ENCODE measurements around the gene ZBTB4.

The ZBTB4 gene

GRCh38 chr17:7414837-7415236 is 64.6 kb downstream of the ZBTB4 start:
- Mint-ChIP-seq H3K4me1 (no peaks in the 10 kb centered on the region), H3K27ac (ENCODE audit: low read depth) (no peak overlapping the region), H3K27me3 (peaks cover 11% of the 10 kb centered on the region), H3K36me3 (ENCODE audit: insufficient read depth) (peaks cover 2% of the 10 kb centered on the region), H3K4me3 (no peak overlapping the region), H3K9me3 (no peaks in the 10 kb centered on the region)
- DNase-seq (ENCODE audit: low spot score in 2 of 2) (no peak), ATAC-seq (replicated peaks; ENCODE audit: extremely low read depth, poor library complexity, severe bottlenecking) (no peak)

DNA sequence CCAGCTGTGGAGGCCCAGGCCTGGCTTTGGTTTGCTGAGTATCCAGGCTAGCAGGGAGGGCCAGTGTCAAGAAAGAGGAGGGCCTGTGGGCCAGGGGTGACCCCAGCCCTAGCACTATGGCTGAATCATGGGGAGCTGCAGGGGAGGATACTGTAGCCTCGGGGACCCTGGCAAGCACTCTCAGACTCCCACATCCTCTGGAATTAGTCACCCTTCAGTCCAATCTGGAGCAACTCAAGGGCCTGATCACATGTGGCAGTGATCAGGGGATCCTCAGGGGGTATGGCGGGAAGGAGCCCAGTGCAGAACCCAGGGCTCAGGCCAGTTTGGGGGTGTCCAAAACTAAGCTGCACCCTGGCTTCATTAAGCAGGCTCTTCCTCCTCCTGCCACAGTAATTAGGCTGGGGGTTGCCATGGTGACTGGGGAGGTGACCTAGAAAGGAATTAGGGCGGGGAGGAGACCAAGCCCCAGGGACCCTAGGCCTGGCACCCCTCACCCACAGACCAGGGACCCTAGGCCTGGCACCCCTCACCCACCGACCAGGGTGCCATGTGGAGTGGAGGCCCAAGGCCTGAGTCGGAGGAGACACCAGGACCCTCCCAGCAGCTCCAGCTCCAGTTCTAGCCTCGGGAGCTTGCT is 66.0 kb downstream of the ZBTB4 start:
- Mint-ChIP-seq H3K4me3 (no peak overlapping the region), H3K27ac (ENCODE audit: low read depth) (no peak overlapping the region), H3K27me3 (no peaks in the 10 kb centered on the region), H3K36me3 (ENCODE audit: insufficient read depth) (peaks cover 2% of the 10 kb centered on the region), H3K4me1 (no peaks in the 10 kb centered on the region), H3K9me3 (no peaks in the 10 kb centered on the region)
- DNase-seq (ENCODE audit: low spot score in 2 of 2), result no peak
- ATAC-seq (replicated peaks; ENCODE audit: extremely low read depth, poor library complexity, severe bottlenecking), result no peak

DNA sequence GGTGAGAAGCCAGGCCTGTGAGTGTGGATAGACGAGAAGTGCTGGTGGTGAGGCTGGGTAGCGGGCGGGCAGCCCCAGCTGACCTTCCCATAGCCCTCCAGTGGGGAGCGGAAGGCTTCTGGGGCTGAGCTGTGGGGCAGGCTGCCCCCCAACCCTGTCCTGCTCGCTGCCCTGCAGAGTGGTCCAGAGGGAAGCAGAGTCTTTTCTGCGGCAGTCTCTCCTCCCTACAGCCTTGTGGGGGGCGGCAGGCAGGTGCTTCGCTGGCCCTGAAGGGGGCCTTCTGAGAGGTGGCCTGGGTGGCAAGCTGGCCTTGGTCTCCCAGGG is 68.0 kb downstream of the ZBTB4 start:
- no peak overlapping the region for H3K4me3 Mint-ChIP-seq
- no peaks in the 10 kb centered on the region for H3K4me1 Mint-ChIP-seq
- no peak overlapping the region for H3K27ac Mint-ChIP-seq (ENCODE audit: low read depth)
- peaks cover 3% of the 10 kb centered on the region for H3K36me3 Mint-ChIP-seq (ENCODE audit: insufficient read depth)
- DNase-seq (ENCODE audit: low spot score in 2 of 2) (no peak), ATAC-seq (replicated peaks; ENCODE audit: extremely low read depth, poor library complexity, severe bottlenecking) (no peak)
- H3K9me3 Mint-ChIP-seq, result no peaks in the 10 kb centered on the region
- H3K27me3 Mint-ChIP-seq, result no peaks in the 10 kb centered on the region

DNA sequence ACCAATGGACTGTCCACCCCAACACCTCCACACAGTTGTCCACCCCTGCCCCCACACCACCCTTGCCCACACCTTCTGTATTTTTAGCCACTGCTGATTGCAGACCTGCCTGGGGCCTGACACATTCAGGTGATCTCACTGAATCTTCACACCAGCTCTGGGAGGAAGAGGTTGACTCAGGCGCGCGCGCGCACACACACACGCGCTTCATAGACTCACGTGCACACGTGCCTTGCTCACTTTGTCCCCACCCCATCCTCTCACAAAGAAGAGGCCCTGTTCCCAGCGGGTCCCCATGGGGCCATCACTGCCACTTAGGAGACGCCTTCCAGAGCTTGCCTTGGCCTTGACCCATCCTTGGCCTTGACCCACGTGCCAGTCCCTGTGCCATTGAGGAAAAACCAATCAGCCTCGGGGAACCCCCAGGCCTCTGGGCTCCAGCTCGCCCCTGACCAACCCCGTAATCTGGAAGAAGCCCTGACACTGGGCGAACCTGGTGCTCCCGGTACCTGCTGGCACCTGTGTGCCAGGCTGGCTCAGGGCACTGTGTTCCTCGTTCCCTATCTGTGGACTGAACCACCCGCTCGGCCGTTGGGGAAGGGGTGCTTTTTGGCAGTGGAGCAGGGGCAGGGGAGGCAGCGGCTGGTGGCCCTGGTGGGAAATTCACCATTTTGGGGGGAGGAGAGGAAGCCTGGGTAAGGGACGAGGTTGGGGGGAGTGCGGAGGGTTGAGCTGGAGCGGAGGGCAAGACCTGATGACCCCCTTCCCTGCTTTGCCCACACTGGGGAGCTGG is 68.6 kb downstream of the ZBTB4 start:
- Mint-ChIP-seq H3K4me3 (no peak overlapping the region), H3K27me3 (no peaks in the 10 kb centered on the region), H3K9me3 (no peaks in the 10 kb centered on the region)

GRCh38 chr17:7409716-7410115 is 69.7 kb downstream of the ZBTB4 start:
- no peak for DNase-seq (ENCODE audit: low spot score in 2 of 2)
- no peaks in the 10 kb centered on the region for H3K9me3 Mint-ChIP-seq
- H3K4me1 Mint-ChIP-seq, result no peaks in the 10 kb centered on the region
- no peak overlapping the region for H3K4me3 Mint-ChIP-seq
- peaks cover 3% of the 10 kb centered on the region for H3K36me3 Mint-ChIP-seq (ENCODE audit: insufficient read depth)
- H3K27me3 Mint-ChIP-seq, result no peaks in the 10 kb centered on the region
- no peak for ATAC-seq (replicated peaks; ENCODE audit: extremely low read depth, poor library complexity, severe bottlenecking)
- no peak overlapping the region for H3K27ac Mint-ChIP-seq (ENCODE audit: low read depth)

More for the DNA sequence above, 68.6 kb downstream of the ZBTB4 start:
- no peaks in the 10 kb centered on the region for H3K4me1 Mint-ChIP-seq
- ATAC-seq (replicated peaks; ENCODE audit: extremely low read depth, poor library complexity, severe bottlenecking) (no peak), DNase-seq (ENCODE audit: low spot score in 2 of 2) (no peak)
- no peak overlapping the region for H3K27ac Mint-ChIP-seq (ENCODE audit: low read depth)
- peaks cover 3% of the 10 kb centered on the region for H3K36me3 Mint-ChIP-seq (ENCODE audit: insufficient read depth)

Measured in central memory CD8-positive, alpha-beta T cell (primary cell).